NB4 (cell line): Measurements from ENCODE around the gene AIMP1.

Source experiments
- CTCF ChIP-seq: IDR thresholded peaks from one replicate; pipeline ENCODE4 v1.5.1; 2012; ENCODE audit warnings: low read depth, low read length
- MAX ChIP-seq: IDR thresholded peaks from 2 replicates; pipeline ENCODE4 v1.6.1; 2011; ENCODE audit warnings: low read depth, low read length
- POLR2A ChIP-seq: IDR thresholded peaks from 2 replicates; pipeline ENCODE4 v1.6.1; 2011; ENCODE audit warnings: mild to moderate bottlenecking; ENCODE audit not compliant: insufficient read length; ENCODE audit errors: extremely low read depth

GRCh38 chr4:106320235-106320634 lies 3.9 kb downstream of the AIMP1 start:
- TF ChIP-seq CTCF (no peak), POLR2A (no peak), MAX (no peak)
